IPS DF 6.9 (cell line): ENCODE measurements around the gene FUZ.

Experiments used
- DNase-seq: peaks from one replicate; pipeline ENCODE4 v3.0.0-alpha.2; 2013; ENCODE audit warnings: low read depth, low spot score
- H3K27ac ChIP-seq: one replicate; pipeline ENCODE4 v1.5.1; 2013; ENCODE audit warnings: low read length, control low read depth
- H3K27me3 ChIP-seq: 2 replicates; pipeline ENCODE4 v1.6.1; 2013; ENCODE audit warnings: mild to moderate bottlenecking, low read length; ENCODE audit not compliant: control insufficient read depth, insufficient read depth
- H3K36me3 ChIP-seq: 2 replicates; pipeline ENCODE4 v1.6.1; 2013; ENCODE audit warnings: low read length; ENCODE audit not compliant: control insufficient read depth, insufficient read depth
- H3K4me1 ChIP-seq: 2 replicates; pipeline ENCODE4 v1.6.1; 2013; ENCODE audit warnings: low read length; ENCODE audit not compliant: control insufficient read depth, insufficient read depth
- H3K4me3 ChIP-seq: 2 replicates; pipeline ENCODE4 v1.5.1; 2013; ENCODE audit warnings: mild to moderate bottlenecking, low read length
- H3K9me3 ChIP-seq: 2 replicates; pipeline ENCODE4 v1.6.1; 2013; ENCODE audit warnings: low read length, inconsistent platforms; ENCODE audit not compliant: control insufficient read depth, insufficient read depth
- WGBS: extraction: QIAGEN DNeasy Blood & Tissue Kit; methylation state at CpG from one replicate; pipeline ENCODE4 v1.1.7; 2013; ENCODE audit warnings: mixed read lengths, missing lambda C conversion rate; ENCODE audit not compliant: insufficient read length, insufficient coverage; 5-methylcytosine and 5-hydroxymethylcytosine counted together

FUZ gene

GRCh38 chr19:49770529-49770928, 42.6 kb downstream of the FUZ start:
- H3K27me3 ChIP-seq: no peaks in the 10 kb centered on the region
- no peak overlapping the region for H3K27ac ChIP-seq
- no peak overlapping the region for H3K4me3 ChIP-seq
- no peaks in the 10 kb centered on the region for H3K36me3 ChIP-seq
- WGBS: no CpG with 5 or more reads among the region's 8 CpGs
- no peak for DNase-seq
- no peaks in the 10 kb centered on the region for H3K4me1 ChIP-seq
- no peaks in the 10 kb centered on the region for H3K9me3 ChIP-seq

- DNase-seq: no peak
- Histone ChIP-seq H3K36me3 (no peaks in the 10 kb centered on the region), H3K4me1 (no peaks in the 10 kb centered on the region), H3K27ac (no peak overlapping the region), H3K9me3 (no peaks in the 10 kb centered on the region), H3K27me3 (no peaks in the 10 kb centered on the region), H3K4me3 (no peak overlapping the region; the same call in 1 of the 2 replicates)
- no CpG with 5 or more reads among the region's 12 CpGs for WGBS
Measured at GRCh38 chr19:49767967-49768581, 45.0 kb downstream of the FUZ start.

GRCh38 chr19:49767381-49767780, 45.7 kb downstream of the FUZ start:
- H3K27ac ChIP-seq: no peak overlapping the region
- H3K27me3 ChIP-seq: no peaks in the 10 kb centered on the region
- H3K36me3 ChIP-seq: no peaks in the 10 kb centered on the region
- H3K9me3 ChIP-seq: no peaks in the 10 kb centered on the region
- no peak for DNase-seq
- WGBS: no CpG with 5 or more reads among the region's 9 CpGs
- no peaks in the 10 kb centered on the region for H3K4me1 ChIP-seq
- peak overlapping the region; percentile 100 for H3K4me3 ChIP-seq

GRCh38 chr19:49766930-49767299, 46.2 kb downstream of the FUZ start, which contains the start of gene AP2A1:
Gene AP2A1 (plus strand): TSS chr19:49767001. CDS start chr19:49767134, 133 bp downstream.
- Histone ChIP-seq H3K27me3 (no peaks in the 10 kb centered on the region), H3K4me1 (no peaks in the 10 kb centered on the region), H3K27ac (peak within 1 kb of the TSS; percentile 9), H3K36me3 (no peaks in the 10 kb centered on the region), H3K9me3 (no peaks in the 10 kb centered on the region), H3K4me3 (peak within 1 kb of the TSS; percentile 100)
- no peak for DNase-seq
- WGBS: no CpG with 5 or more reads among the region's 38 CpGs

GRCh38 chr19:49766007-49766929, 46.8 kb downstream of the FUZ start:
- Histone ChIP-seq H3K27me3 (no peaks in the 10 kb centered on the region), H3K4me3 (peak overlapping the region; percentile 1; the same call in 1 of the 2 replicates), H3K9me3 (no peaks in the 10 kb centered on the region), H3K4me1 (no peaks in the 10 kb centered on the region), H3K27ac (peak overlapping the region; percentile 9), H3K36me3 (no peaks in the 10 kb centered on the region)
- WGBS: no CpG with 5 or more reads among the region's 53 CpGs
- peak; percentile 100 for DNase-seq

- H3K9me3 ChIP-seq: no peaks in the 10 kb centered on the region
- H3K4me3 ChIP-seq: no peak overlapping the region
- no peak for DNase-seq
- H3K4me1 ChIP-seq: no peaks in the 10 kb centered on the region
- H3K27me3 ChIP-seq: no peaks in the 10 kb centered on the region
- no peak overlapping the region for H3K27ac ChIP-seq
- H3K36me3 ChIP-seq: no peaks in the 10 kb centered on the region
- no CpG with 5 or more reads among the region's 8 CpGs for WGBS
Measured at GRCh38 chr19:49764341-49764740, 48.8 kb downstream of the FUZ start.

GRCh38 chr19:49763230-49763629, 49.9 kb downstream of the FUZ start, which contains the start of gene TSKS:
Gene TSKS (minus strand): TSS chr19:49763306. CDS start chr19:49763247, 59 bp downstream.
- no peaks in the 10 kb centered on the region for H3K9me3 ChIP-seq
- H3K4me3 ChIP-seq: no peak within 1 kb of the TSS
- no CpG with 5 or more reads among the region's 6 CpGs for WGBS
- no peaks in the 10 kb centered on the region for H3K36me3 ChIP-seq
- H3K27me3 ChIP-seq: no peaks in the 10 kb centered on the region
- no peak within 1 kb of the TSS for H3K27ac ChIP-seq
- H3K4me1 ChIP-seq: no peaks in the 10 kb centered on the region
- DNase-seq: no peak

- Histone ChIP-seq H3K4me1 (no peaks in the 10 kb centered on the region), H3K27ac (no peak overlapping the region), H3K9me3 (no peaks in the 10 kb centered on the region), H3K27me3 (no peaks in the 10 kb centered on the region), H3K4me3 (no peak overlapping the region), H3K36me3 (no peaks in the 10 kb centered on the region)
- WGBS: no CpG with 5 or more reads among the region's 16 CpGs
- DNase-seq: no peak
Measured at GRCh38 chr19:49761625-49762311, 51.3 kb downstream of the FUZ start.

- no peaks in the 10 kb centered on the region for H3K4me1 ChIP-seq
- WGBS: no CpG with 5 or more reads among the region's 1 CpG
- H3K36me3 ChIP-seq: no peaks in the 10 kb centered on the region
- H3K27ac ChIP-seq: no peak overlapping the region
- DNase-seq: no peak
- H3K27me3 ChIP-seq: no peaks in the 10 kb centered on the region
- no peaks in the 10 kb centered on the region; the same call in 1 of the 2 replicates for H3K9me3 ChIP-seq
- no peak overlapping the region for H3K4me3 ChIP-seq
Measured at GRCh38 chr19:49761249-49761624, 51.9 kb downstream of the FUZ start.

- Histone ChIP-seq H3K36me3 (no peaks in the 10 kb centered on the region), H3K9me3 (no peaks in the 10 kb centered on the region; the same call in 1 of the 2 replicates), H3K4me1 (no peaks in the 10 kb centered on the region), H3K27me3 (no peaks in the 10 kb centered on the region), H3K4me3 (no peak overlapping the region), H3K27ac (no peak overlapping the region)
- no peak for DNase-seq
- no CpG with 5 or more reads among the region's 7 CpGs for WGBS
Measured at GRCh38 chr19:49758292-49758691, 54.8 kb downstream of the FUZ start.
